ENCODE data around the gene GLP1R. TPM values are rescaled to one million over a fixed set of nuclear protein-coding genes. Genes with fewer than 3 reads are reported as not detected.

GLP1R gene
- total RNA-seq, 1 experiment from 2014 or later = not detected

DNA sequence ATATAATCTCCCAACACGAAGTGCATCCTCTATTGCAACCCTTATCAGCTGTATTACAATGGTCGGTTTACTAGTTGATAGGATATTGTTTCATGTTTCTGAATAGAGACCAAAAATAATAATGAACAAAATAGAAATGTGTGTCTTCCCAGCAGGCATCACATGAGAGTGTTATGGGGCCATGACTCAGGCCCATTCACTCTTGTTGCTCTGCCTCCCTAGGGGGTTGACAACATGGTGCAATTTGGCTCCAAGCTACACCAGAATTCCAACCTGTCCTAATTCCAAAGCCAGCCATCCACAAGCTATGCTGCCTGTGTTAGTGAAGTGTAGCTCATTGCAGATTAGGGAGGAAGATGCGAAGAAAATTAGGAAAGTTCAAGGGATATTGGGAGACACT is 79.5 kb downstream of the GLP1R start:
- Histone ChIP-seq H3K9me3 (ENCODE audit: control insufficient read depth in 1 of 2, insufficient read depth in 1 of 2, low read depth in 1 of 2, low read length in 2 of 2) (no peaks in the 10 kb centered on the region), H3K27ac (ENCODE audit: low read depth, low read length) (no peak overlapping the region), H3K9ac (ENCODE audit: low read length) (no peak overlapping the region), H2AFZ (ENCODE audit: low read depth, low read length, poor library complexity, severe bottlenecking) (no peak overlapping the region), H3K4me2 (ENCODE audit: low read length) (no peak overlapping the region), H3K9me2 (ENCODE audit: insufficient read depth) (no peaks in the 10 kb centered on the region), H3K4me1 (ENCODE audit: control insufficient read depth in 1 of 2, insufficient read depth in 2 of 2, low read length in 2 of 2) (no peaks in the 10 kb centered on the region), H3K4me3 (replicated peaks in 1 of 2; ENCODE audit: low read depth in 1 of 2, low read length in 2 of 2) (no peak overlapping the region), H3K36me3 (ENCODE audit: control insufficient read depth in 1 of 2, insufficient read depth in 2 of 2, low read length in 2 of 2) (no peaks in the 10 kb centered on the region), H3K79me2 (ENCODE audit: insufficient read depth, low read length) (no peaks in the 10 kb centered on the region), H3K27me3 (ENCODE audit: insufficient read depth, low read length) (peaks cover 29% of the 10 kb centered on the region), H4K20me1 (ENCODE audit: insufficient read depth) (no peaks in the 10 kb centered on the region)
- intact Hi-C loops (cut with micrococcal nuclease) = no loop called here
- CTCF ChIA-PET = no interaction called here
- no peak for DNase-seq (ENCODE audit: low read depth, low spot score)
- ATAC-seq = no peak
- BruUV-seq (replicated peaks) = no TSS peak
- TF ChIP-seq ZNF274 (IDR thresholded peaks at IDR 0.05; ENCODE audit: low read depth, low read length) = no peak
- TF ChIP-seq YY1 (IDR thresholded peaks at IDR 0.05; ENCODE audit: extremely low read depth, insufficient replicate concordance, low read depth, low read length) = no peak
- TF ChIP-seq JUND (IDR thresholded peaks at IDR 0.05) = no peak
- TF ChIP-seq POLR2AphosphoS5 (IDR thresholded peaks at IDR 0.05; ENCODE audit: low read depth, low read length) = no peak
- TF ChIP-seq, protein P1, sequence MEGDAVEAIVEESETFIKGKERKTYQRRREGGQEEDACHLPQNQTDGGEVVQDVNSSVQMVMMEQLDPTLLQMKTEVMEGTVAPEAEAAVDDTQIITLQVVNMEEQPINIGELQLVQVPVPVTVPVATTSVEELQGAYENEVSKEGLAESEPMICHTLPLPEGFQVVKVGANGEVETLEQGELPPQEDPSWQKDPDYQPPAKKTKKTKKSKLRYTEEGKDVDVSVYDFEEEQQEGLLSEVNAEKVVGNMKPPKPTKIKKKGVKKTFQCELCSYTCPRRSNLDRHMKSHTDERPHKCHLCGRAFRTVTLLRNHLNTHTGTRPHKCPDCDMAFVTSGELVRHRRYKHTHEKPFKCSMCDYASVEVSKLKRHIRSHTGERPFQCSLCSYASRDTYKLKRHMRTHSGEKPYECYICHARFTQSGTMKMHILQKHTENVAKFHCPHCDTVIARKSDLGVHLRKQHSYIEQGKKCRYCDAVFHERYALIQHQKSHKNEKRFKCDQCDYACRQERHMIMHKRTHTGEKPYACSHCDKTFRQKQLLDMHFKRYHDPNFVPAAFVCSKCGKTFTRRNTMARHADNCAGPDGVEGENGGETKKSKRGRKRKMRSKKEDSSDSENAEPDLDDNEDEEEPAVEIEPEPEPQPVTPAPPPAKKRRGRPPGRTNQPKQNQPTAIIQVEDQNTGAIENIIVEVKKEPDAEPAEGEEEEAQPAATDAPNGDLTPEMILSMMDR (IDR thresholded peaks at IDR 0.05 in 2 of 3, conservative IDR thresholded peaks at IDR 0.05 in 1 of 3; ENCODE audit: borderline replicate concordance in 1 of 3, insufficient read depth in 1 of 3, low read depth in 2 of 3, low read length in 2 of 3) = no peak
- no peak for TF ChIP-seq ZFX (IDR thresholded peaks at IDR 0.05)
- TF ChIP-seq CBX3 (IDR thresholded peaks at IDR 0.05; ENCODE audit: low read depth) = no peak
- TF ChIP-seq SRF (IDR thresholded peaks at IDR 0.05; ENCODE audit: low read depth) = no peak
- no peak for TF ChIP-seq FOSL1 (IDR thresholded peaks at IDR 0.05; ENCODE audit: low read depth)
- TF ChIP-seq, protein P2, sequence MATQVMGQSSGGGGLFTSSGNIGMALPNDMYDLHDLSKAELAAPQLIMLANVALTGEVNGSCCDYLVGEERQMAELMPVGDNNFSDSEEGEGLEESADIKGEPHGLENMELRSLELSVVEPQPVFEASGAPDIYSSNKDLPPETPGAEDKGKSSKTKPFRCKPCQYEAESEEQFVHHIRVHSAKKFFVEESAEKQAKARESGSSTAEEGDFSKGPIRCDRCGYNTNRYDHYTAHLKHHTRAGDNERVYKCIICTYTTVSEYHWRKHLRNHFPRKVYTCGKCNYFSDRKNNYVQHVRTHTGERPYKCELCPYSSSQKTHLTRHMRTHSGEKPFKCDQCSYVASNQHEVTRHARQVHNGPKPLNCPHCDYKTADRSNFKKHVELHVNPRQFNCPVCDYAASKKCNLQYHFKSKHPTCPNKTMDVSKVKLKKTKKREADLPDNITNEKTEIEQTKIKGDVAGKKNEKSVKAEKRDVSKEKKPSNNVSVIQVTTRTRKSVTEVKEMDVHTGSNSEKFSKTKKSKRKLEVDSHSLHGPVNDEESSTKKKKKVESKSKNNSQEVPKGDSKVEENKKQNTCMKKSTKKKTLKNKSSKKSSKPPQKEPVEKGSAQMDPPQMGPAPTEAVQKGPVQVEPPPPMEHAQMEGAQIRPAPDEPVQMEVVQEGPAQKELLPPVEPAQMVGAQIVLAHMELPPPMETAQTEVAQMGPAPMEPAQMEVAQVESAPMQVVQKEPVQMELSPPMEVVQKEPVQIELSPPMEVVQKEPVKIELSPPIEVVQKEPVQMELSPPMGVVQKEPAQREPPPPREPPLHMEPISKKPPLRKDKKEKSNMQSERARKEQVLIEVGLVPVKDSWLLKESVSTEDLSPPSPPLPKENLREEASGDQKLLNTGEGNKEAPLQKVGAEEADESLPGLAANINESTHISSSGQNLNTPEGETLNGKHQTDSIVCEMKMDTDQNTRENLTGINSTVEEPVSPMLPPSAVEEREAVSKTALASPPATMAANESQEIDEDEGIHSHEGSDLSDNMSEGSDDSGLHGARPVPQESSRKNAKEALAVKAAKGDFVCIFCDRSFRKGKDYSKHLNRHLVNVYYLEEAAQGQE (IDR thresholded peaks at IDR 0.05; ENCODE audit: low read depth) = no peak
- TF ChIP-seq SIN3A (IDR thresholded peaks at IDR 0.05; ENCODE audit: low read depth) = no peak
- TF ChIP-seq, protein P3, sequence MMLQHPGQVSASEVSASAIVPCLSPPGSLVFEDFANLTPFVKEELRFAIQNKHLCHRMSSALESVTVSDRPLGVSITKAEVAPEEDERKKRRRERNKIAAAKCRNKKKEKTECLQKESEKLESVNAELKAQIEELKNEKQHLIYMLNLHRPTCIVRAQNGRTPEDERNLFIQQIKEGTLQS (IDR thresholded peaks at IDR 0.05) = no peak
- POLR2A ChIA-PET = no interaction called here
- RAD21 ChIA-PET (ENCODE audit: low non-redundant PET in 1 of 2, low total read pairs in 2 of 2, uncharacterized antibody in 2 of 2, unreplicated experiment in 2 of 2) = no interaction called here
